ENCODE measurements around the gene LAMB4. TPM values are rescaled to one million over a fixed set of nuclear protein-coding genes. Genes with fewer than 3 reads are reported as not detected.

LAMB4 gene
- total RNA-seq, 2 donors from 2014 or later, result not detected

- no peak for DNase-seq
- peaks cover 50% of the 10 kb centered on the region for H3K27me3 Mint-ChIP-seq
- H3K4me1 Mint-ChIP-seq, result peaks cover 5% of the 10 kb centered on the region
- no peaks in the 10 kb centered on the region for H3K9me3 ChIP-seq (ENCODE audit: control insufficient read depth, low read length, poor library complexity, severe bottlenecking)
- no peak overlapping the region for H3K27ac Mint-ChIP-seq
- peaks cover 2% of the 10 kb centered on the region for H3K36me3 Mint-ChIP-seq (ENCODE audit: low read depth)
- no peak overlapping the region for H3K4me3 Mint-ChIP-seq
- no peak for ATAC-seq
Measured at GRCh38 chr7:108094346-108094745, 35.8 kb downstream of the LAMB4 start.

- Mint-ChIP-seq H3K27me3 (peaks cover 45% of the 10 kb centered on the region), H3K36me3 (ENCODE audit: low read depth) (no peaks in the 10 kb centered on the region), H3K4me1 (peaks cover 5% of the 10 kb centered on the region), H3K27ac (no peak overlapping the region), H3K4me3 (no peak overlapping the region)
- no peaks in the 10 kb centered on the region for H3K9me3 ChIP-seq (ENCODE audit: control insufficient read depth, low read length, poor library complexity, severe bottlenecking)
- no peak for DNase-seq
- ATAC-seq, result no peak
Measured at GRCh38 chr7:108093851-108094331, 36.3 kb downstream of the LAMB4 start.

GRCh38 chr7:108093341-108093740 is 36.8 kb downstream of the LAMB4 start:
- H3K9me3 ChIP-seq (ENCODE audit: control insufficient read depth, low read length, poor library complexity, severe bottlenecking), result no peaks in the 10 kb centered on the region
- DNase-seq, result no peak
- Mint-ChIP-seq H3K27ac (no peak overlapping the region), H3K4me3 (no peak overlapping the region), H3K36me3 (ENCODE audit: low read depth) (no peaks in the 10 kb centered on the region), H3K4me1 (peaks cover 5% of the 10 kb centered on the region), H3K27me3 (peaks cover 43% of the 10 kb centered on the region)
- ATAC-seq, result no peak

GRCh38 chr7:108091461-108091831 is 38.7 kb downstream of the LAMB4 start:
- no peaks in the 10 kb centered on the region for H3K36me3 Mint-ChIP-seq (ENCODE audit: low read depth)
- peaks cover 5% of the 10 kb centered on the region for H3K4me1 Mint-ChIP-seq
- no peak overlapping the region for H3K4me3 Mint-ChIP-seq
- ATAC-seq, result no peak
- H3K9me3 ChIP-seq (ENCODE audit: control insufficient read depth, low read length, poor library complexity, severe bottlenecking), result no peaks in the 10 kb centered on the region
- H3K27me3 Mint-ChIP-seq, result peaks cover 43% of the 10 kb centered on the region
- no peak overlapping the region for H3K27ac Mint-ChIP-seq
- DNase-seq, result no peak

GRCh38 chr7:108090791-108091460 is 39.2 kb downstream of the LAMB4 start:
- H3K27me3 Mint-ChIP-seq, result peaks cover 37% of the 10 kb centered on the region
- DNase-seq (no peak), ATAC-seq (no peak)
- no peaks in the 10 kb centered on the region for H3K9me3 ChIP-seq (ENCODE audit: control insufficient read depth, low read length, poor library complexity, severe bottlenecking)
- H3K27ac Mint-ChIP-seq, result no peak overlapping the region
- no peaks in the 10 kb centered on the region for H3K36me3 Mint-ChIP-seq (ENCODE audit: low read depth)
- no peak overlapping the region for H3K4me3 Mint-ChIP-seq
- H3K4me1 Mint-ChIP-seq, result peaks cover 7% of the 10 kb centered on the region

- H3K4me1 Mint-ChIP-seq, result peaks cover 4% of the 10 kb centered on the region
- H3K4me3 Mint-ChIP-seq, result no peak overlapping the region
- no peak overlapping the region for H3K27ac Mint-ChIP-seq
- no peaks in the 10 kb centered on the region for H3K9me3 ChIP-seq (ENCODE audit: control insufficient read depth, low read length, poor library complexity, severe bottlenecking)
- no peak for DNase-seq
- no peak for ATAC-seq
- H3K27me3 Mint-ChIP-seq, result peaks cover 23% of the 10 kb centered on the region
- H3K36me3 Mint-ChIP-seq (ENCODE audit: low read depth), result no peaks in the 10 kb centered on the region
Measured at GRCh38 chr7:108089381-108089780, 40.8 kb downstream of the LAMB4 start.

- DNase-seq, result no peak
- H3K4me1 Mint-ChIP-seq, result peaks cover 2% of the 10 kb centered on the region
- H3K4me3 Mint-ChIP-seq, result no peak overlapping the region
- no peak overlapping the region for H3K27ac Mint-ChIP-seq
- peaks cover 18% of the 10 kb centered on the region for H3K27me3 Mint-ChIP-seq
- no peaks in the 10 kb centered on the region for H3K36me3 Mint-ChIP-seq (ENCODE audit: low read depth)
- ATAC-seq, result no peak
- no peaks in the 10 kb centered on the region for H3K9me3 ChIP-seq (ENCODE audit: control insufficient read depth, low read length, poor library complexity, severe bottlenecking)
Measured at GRCh38 chr7:108088729-108089128, 41.4 kb downstream of the LAMB4 start.

- Mint-ChIP-seq H3K27ac (no peak overlapping the region), H3K4me1 (peaks cover 2% of the 10 kb centered on the region), H3K4me3 (no peak overlapping the region), H3K27me3 (peaks cover 18% of the 10 kb centered on the region), H3K36me3 (ENCODE audit: low read depth) (no peaks in the 10 kb centered on the region)
- no peak for ATAC-seq
- no peaks in the 10 kb centered on the region for H3K9me3 ChIP-seq (ENCODE audit: control insufficient read depth, low read length, poor library complexity, severe bottlenecking)
- DNase-seq, result no peak
Measured at GRCh38 chr7:108087778-108088177, 42.4 kb downstream of the LAMB4 start.

GRCh38 chr7:108086962-108087361 is 43.2 kb downstream of the LAMB4 start:
- DNase-seq (no peak), ATAC-seq (no peak)
- H3K4me1 Mint-ChIP-seq, result peaks cover 2% of the 10 kb centered on the region
- no peak overlapping the region for H3K4me3 Mint-ChIP-seq
- peaks cover 11% of the 10 kb centered on the region for H3K27me3 Mint-ChIP-seq
- H3K36me3 Mint-ChIP-seq (ENCODE audit: low read depth), result no peaks in the 10 kb centered on the region
- H3K9me3 ChIP-seq (ENCODE audit: control insufficient read depth, low read length, poor library complexity, severe bottlenecking), result no peaks in the 10 kb centered on the region
- H3K27ac Mint-ChIP-seq, result no peak overlapping the region

GRCh38 chr7:108086546-108086945 is 43.6 kb downstream of the LAMB4 start:
- no peaks in the 10 kb centered on the region for H3K36me3 Mint-ChIP-seq (ENCODE audit: low read depth)
- H3K27me3 Mint-ChIP-seq, result peaks cover 7% of the 10 kb centered on the region
- peaks cover 2% of the 10 kb centered on the region for H3K4me1 Mint-ChIP-seq
- ATAC-seq (no peak), DNase-seq (no peak)
- no peaks in the 10 kb centered on the region for H3K9me3 ChIP-seq (ENCODE audit: control insufficient read depth, low read length, poor library complexity, severe bottlenecking)
- H3K27ac Mint-ChIP-seq, result no peak overlapping the region
- no peak overlapping the region for H3K4me3 Mint-ChIP-seq

GRCh38 chr7:108083980-108084379 is 46.2 kb downstream of the LAMB4 start:
- Mint-ChIP-seq H3K36me3 (ENCODE audit: low read depth) (no peaks in the 10 kb centered on the region), H3K4me3 (no peak overlapping the region), H3K27me3 (no peaks in the 10 kb centered on the region), H3K27ac (no peak overlapping the region), H3K4me1 (peaks cover 2% of the 10 kb centered on the region)
- no peak for DNase-seq
- ATAC-seq, result no peak
- no peaks in the 10 kb centered on the region for H3K9me3 ChIP-seq (ENCODE audit: control insufficient read depth, low read length, poor library complexity, severe bottlenecking)

- H3K9me3 ChIP-seq (ENCODE audit: control insufficient read depth, low read length, poor library complexity, severe bottlenecking), result no peaks in the 10 kb centered on the region
- H3K4me3 Mint-ChIP-seq, result no peak overlapping the region
- DNase-seq, result no peak
- H3K36me3 Mint-ChIP-seq (ENCODE audit: low read depth), result no peaks in the 10 kb centered on the region
- H3K27ac Mint-ChIP-seq, result no peak overlapping the region
- no peaks in the 10 kb centered on the region for H3K27me3 Mint-ChIP-seq
- no peaks in the 10 kb centered on the region for H3K4me1 Mint-ChIP-seq
- no peak for ATAC-seq
Measured at GRCh38 chr7:108079648-108080591, 50.2 kb downstream of the LAMB4 start.

- Mint-ChIP-seq H3K27ac (no peak overlapping the region), H3K36me3 (ENCODE audit: low read depth) (no peaks in the 10 kb centered on the region), H3K4me3 (no peak overlapping the region), H3K27me3 (no peaks in the 10 kb centered on the region), H3K4me1 (no peaks in the 10 kb centered on the region)
- DNase-seq (no peak), ATAC-seq (no peak)
- no peaks in the 10 kb centered on the region for H3K9me3 ChIP-seq (ENCODE audit: control insufficient read depth, low read length, poor library complexity, severe bottlenecking)
Measured at GRCh38 chr7:108079276-108079647, 50.9 kb downstream of the LAMB4 start.
